OCI-LY7 (cell line): ENCODE results near the gene MAP7D1.

ENCODE experiments used
- EZH2phosphoT487 ChIP-seq: fragments of 200-600 bp; sonication (generic); IDR thresholded peaks from 2 replicates; pipeline ENCODE4 v1.6.1; 2018; ENCODE audit warnings: low read depth, borderline replicate concordance, mild to moderate bottlenecking, mixed run types, antibody characterized with exemption, low read length, moderate library complexity, mixed read lengths
- TF ChIP-seq, protein P1 (sequence below): fragments of 200-600 bp; sonication (generic); conservative IDR thresholded peaks from 2 replicates; pipeline ENCODE4 v1.5.1; 2014; ENCODE audit warnings: mild to moderate bottlenecking, antibody characterized with exemption, low read length, moderate library complexity, mixed read lengths

- TF ChIP-seq, protein P1, sequence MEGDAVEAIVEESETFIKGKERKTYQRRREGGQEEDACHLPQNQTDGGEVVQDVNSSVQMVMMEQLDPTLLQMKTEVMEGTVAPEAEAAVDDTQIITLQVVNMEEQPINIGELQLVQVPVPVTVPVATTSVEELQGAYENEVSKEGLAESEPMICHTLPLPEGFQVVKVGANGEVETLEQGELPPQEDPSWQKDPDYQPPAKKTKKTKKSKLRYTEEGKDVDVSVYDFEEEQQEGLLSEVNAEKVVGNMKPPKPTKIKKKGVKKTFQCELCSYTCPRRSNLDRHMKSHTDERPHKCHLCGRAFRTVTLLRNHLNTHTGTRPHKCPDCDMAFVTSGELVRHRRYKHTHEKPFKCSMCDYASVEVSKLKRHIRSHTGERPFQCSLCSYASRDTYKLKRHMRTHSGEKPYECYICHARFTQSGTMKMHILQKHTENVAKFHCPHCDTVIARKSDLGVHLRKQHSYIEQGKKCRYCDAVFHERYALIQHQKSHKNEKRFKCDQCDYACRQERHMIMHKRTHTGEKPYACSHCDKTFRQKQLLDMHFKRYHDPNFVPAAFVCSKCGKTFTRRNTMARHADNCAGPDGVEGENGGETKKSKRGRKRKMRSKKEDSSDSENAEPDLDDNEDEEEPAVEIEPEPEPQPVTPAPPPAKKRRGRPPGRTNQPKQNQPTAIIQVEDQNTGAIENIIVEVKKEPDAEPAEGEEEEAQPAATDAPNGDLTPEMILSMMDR = no peak
- no peak for TF ChIP-seq EZH2phosphoT487
Observed at GRCh38 chr1:36139521-36139920, 16.4 kb upstream of the MAP7D1 start.
